Measurements from ENCODE around the gene SMC4. TPM values are rescaled to one million over a fixed set of nuclear protein-coding genes. Genes with fewer than 3 reads are reported as not detected.

Gene SMC4
- total and polyA plus RNA-seq, 5 donors, result 10.8 to 23.1 (median 13.4) TPM

- Histone ChIP-seq H3K4me3 (ENCODE audit: low read length) (no peak overlapping the region), H3K27me3 (ENCODE audit: control insufficient read depth, insufficient read depth) (no peaks in the 10 kb centered on the region), H3K4me1 (ENCODE audit: control insufficient read depth, insufficient read depth, low read length) (no peaks in the 10 kb centered on the region), H3K9me3 (ENCODE audit: control insufficient read depth, low read length) (no peaks in the 10 kb centered on the region), H3K27ac (ENCODE audit: low read length) (no peak overlapping the region)
- ATAC-seq, result no peak
- 87% methylated on average over 2 of the region's 2 CpGs for WGBS
- no peak for DNase-seq
- intact Hi-C loops (cut with DNase I), result no loop called here
These were observed 64.9 kb downstream of the SMC4 start for GRCh38 chr3:160464321-160464720.

- ATAC-seq (no peak), DNase-seq (no peak)
- Histone ChIP-seq H3K9me3 (ENCODE audit: control insufficient read depth, low read length) (no peaks in the 10 kb centered on the region), H3K4me3 (ENCODE audit: low read length) (no peak overlapping the region), H3K4me1 (ENCODE audit: control insufficient read depth, insufficient read depth, low read length) (no peaks in the 10 kb centered on the region), H3K27ac (ENCODE audit: low read length) (no peak overlapping the region), H3K27me3 (ENCODE audit: control insufficient read depth, insufficient read depth) (no peaks in the 10 kb centered on the region)
- intact Hi-C loops (cut with DNase I), result no loop called here
- 60% methylated on average over 1 of the region's 1 CpG for WGBS
These were observed 65.5 kb downstream of the SMC4 start for GRCh38 chr3:160464971-160465370.

- WGBS, result 86% methylated on average over 5 of the region's 5 CpGs
- H3K9me3 ChIP-seq (ENCODE audit: control insufficient read depth, low read length), result peaks cover 3% of the 10 kb centered on the region
- no peak overlapping the region for H3K4me3 ChIP-seq (ENCODE audit: low read length)
- no peaks in the 10 kb centered on the region for H3K4me1 ChIP-seq (ENCODE audit: control insufficient read depth, insufficient read depth, low read length)
- no peaks in the 10 kb centered on the region for H3K27me3 ChIP-seq (ENCODE audit: control insufficient read depth, insufficient read depth)
- H3K27ac ChIP-seq (ENCODE audit: low read length), result no peak overlapping the region
- no peak for ATAC-seq
- DNase-seq, result no peak
- intact Hi-C loops (cut with DNase I), result no loop called here
These were observed 70.7 kb downstream of the SMC4 start for GRCh38 chr3:160470181-160470580.

- no peak for DNase-seq
- Histone ChIP-seq H3K9me3 (ENCODE audit: control insufficient read depth, low read length) (peaks cover 3% of the 10 kb centered on the region), H3K4me1 (ENCODE audit: control insufficient read depth, insufficient read depth, low read length) (no peaks in the 10 kb centered on the region), H3K4me3 (ENCODE audit: low read length) (no peak overlapping the region), H3K27me3 (ENCODE audit: control insufficient read depth, insufficient read depth) (no peaks in the 10 kb centered on the region), H3K27ac (ENCODE audit: low read length) (no peak overlapping the region)
- 71% methylated on average over 2 of the region's 2 CpGs for WGBS
- no peak for ATAC-seq
- intact Hi-C loops (cut with DNase I), result no loop called here
These were observed 72.4 kb downstream of the SMC4 start for GRCh38 chr3:160471892-160472291.

GRCh38 chr3:160472344-160472743, 72.9 kb downstream of the SMC4 start:
- no peak for DNase-seq
- H3K27ac ChIP-seq (ENCODE audit: low read length), result no peak overlapping the region
- no peak for ATAC-seq
- H3K9me3 ChIP-seq (ENCODE audit: control insufficient read depth, low read length), result peaks cover 3% of the 10 kb centered on the region
- 70% methylated on average over 2 of the region's 2 CpGs for WGBS
- intact Hi-C loops (cut with DNase I), result no loop called here
- no peaks in the 10 kb centered on the region for H3K4me1 ChIP-seq (ENCODE audit: control insufficient read depth, insufficient read depth, low read length)
- no peak overlapping the region for H3K4me3 ChIP-seq (ENCODE audit: low read length)
- no peaks in the 10 kb centered on the region for H3K27me3 ChIP-seq (ENCODE audit: control insufficient read depth, insufficient read depth)

- no peaks in the 10 kb centered on the region for H3K4me1 ChIP-seq (ENCODE audit: control insufficient read depth, insufficient read depth, low read length)
- H3K27ac ChIP-seq (ENCODE audit: low read length), result no peak overlapping the region
- no peak overlapping the region for H3K4me3 ChIP-seq (ENCODE audit: low read length)
- ATAC-seq (no peak), DNase-seq (no peak)
- H3K27me3 ChIP-seq (ENCODE audit: control insufficient read depth, insufficient read depth), result no peaks in the 10 kb centered on the region
- intact Hi-C loops (cut with DNase I), result no loop called here
- WGBS, result 46% methylated on average over 1 of the region's 1 CpG
- peaks cover 3% of the 10 kb centered on the region for H3K9me3 ChIP-seq (ENCODE audit: control insufficient read depth, low read length)
These were observed 73.8 kb downstream of the SMC4 start for GRCh38 chr3:160473221-160473620.

- Histone ChIP-seq H3K4me1 (ENCODE audit: control insufficient read depth, insufficient read depth, low read length) (no peaks in the 10 kb centered on the region), H3K27ac (ENCODE audit: low read length) (no peak overlapping the region), H3K4me3 (ENCODE audit: low read length) (no peak overlapping the region), H3K27me3 (ENCODE audit: control insufficient read depth, insufficient read depth) (no peaks in the 10 kb centered on the region), H3K9me3 (ENCODE audit: control insufficient read depth, low read length) (peaks cover 3% of the 10 kb centered on the region)
- WGBS, result 63% methylated on average over 1 of the region's 1 CpG
- no peak for ATAC-seq
- DNase-seq, result no peak
- intact Hi-C loops (cut with DNase I), result no loop called here
These were observed 74.5 kb downstream of the SMC4 start for GRCh38 chr3:160473978-160474377.

GRCh38 chr3:160474416-160474838, 75.0 kb downstream of the SMC4 start:
- ATAC-seq, result no peak
- H3K27ac ChIP-seq (ENCODE audit: low read length), result no peak overlapping the region
- intact Hi-C loops (cut with DNase I), result no loop called here
- H3K9me3 ChIP-seq (ENCODE audit: control insufficient read depth, low read length), result peaks cover 3% of the 10 kb centered on the region
- H3K4me1 ChIP-seq (ENCODE audit: control insufficient read depth, insufficient read depth, low read length), result no peaks in the 10 kb centered on the region
- DNase-seq, result no peak
- no peak overlapping the region for H3K4me3 ChIP-seq (ENCODE audit: low read length)
- no peaks in the 10 kb centered on the region for H3K27me3 ChIP-seq (ENCODE audit: control insufficient read depth, insufficient read depth)

GRCh38 chr3:160475153-160475552, 75.7 kb downstream of the SMC4 start:
- peaks cover 2% of the 10 kb centered on the region for H3K9me3 ChIP-seq (ENCODE audit: control insufficient read depth, low read length)
- no peak for ATAC-seq
- H3K4me3 ChIP-seq (ENCODE audit: low read length), result no peak overlapping the region
- no peak overlapping the region for H3K27ac ChIP-seq (ENCODE audit: low read length)
- no peaks in the 10 kb centered on the region for H3K4me1 ChIP-seq (ENCODE audit: control insufficient read depth, insufficient read depth, low read length)
- intact Hi-C loops (cut with DNase I), result no loop called here
- no peak for DNase-seq
- H3K27me3 ChIP-seq (ENCODE audit: control insufficient read depth, insufficient read depth), result no peaks in the 10 kb centered on the region
- WGBS, result 84% methylated on average over 2 of the region's 2 CpGs

- Histone ChIP-seq H3K4me3 (ENCODE audit: low read length) (no peak overlapping the region), H3K27me3 (ENCODE audit: control insufficient read depth, insufficient read depth) (no peaks in the 10 kb centered on the region), H3K27ac (ENCODE audit: low read length) (no peak overlapping the region), H3K4me1 (ENCODE audit: control insufficient read depth, insufficient read depth, low read length) (no peaks in the 10 kb centered on the region), H3K9me3 (ENCODE audit: control insufficient read depth, low read length) (no peaks in the 10 kb centered on the region)
- intact Hi-C loops (cut with DNase I), result no loop called here
- ATAC-seq, result no peak
- WGBS, result 99% methylated on average over 2 of the region's 2 CpGs
- no peak for DNase-seq
These were observed 76.4 kb downstream of the SMC4 start for GRCh38 chr3:160475884-160476283.

- Histone ChIP-seq H3K9me3 (ENCODE audit: control insufficient read depth, low read length) (no peaks in the 10 kb centered on the region), H3K4me1 (ENCODE audit: control insufficient read depth, insufficient read depth, low read length) (no peaks in the 10 kb centered on the region), H3K4me3 (ENCODE audit: low read length) (no peak overlapping the region), H3K27ac (ENCODE audit: low read length) (no peak overlapping the region), H3K27me3 (ENCODE audit: control insufficient read depth, insufficient read depth) (no peaks in the 10 kb centered on the region)
- WGBS, result 64% methylated on average over 5 of the region's 5 CpGs
- intact Hi-C loops (cut with DNase I), result no loop called here
- ATAC-seq, result no peak
- DNase-seq, result no peak
These were observed 78.3 kb downstream of the SMC4 start for GRCh38 chr3:160477750-160478149.

GRCh38 chr3:160478338-160478737, 78.9 kb downstream of the SMC4 start:
- intact Hi-C loops (cut with DNase I), result no loop called here
- Histone ChIP-seq H3K27me3 (ENCODE audit: control insufficient read depth, insufficient read depth) (no peaks in the 10 kb centered on the region), H3K27ac (ENCODE audit: low read length) (no peak overlapping the region)

More at GRCh38 chr3:160478338-160478737, 78.9 kb downstream of the SMC4 start:
- H3K9me3 ChIP-seq (ENCODE audit: control insufficient read depth, low read length), result no peaks in the 10 kb centered on the region
- H3K4me3 ChIP-seq (ENCODE audit: low read length), result no peak overlapping the region
- 85% methylated on average over 5 of the region's 5 CpGs for WGBS
- no peak for ATAC-seq
- H3K4me1 ChIP-seq (ENCODE audit: control insufficient read depth, insufficient read depth, low read length), result no peaks in the 10 kb centered on the region
- no peak for DNase-seq
